Measurements from ENCODE around the gene KLHL9.

DNA sequence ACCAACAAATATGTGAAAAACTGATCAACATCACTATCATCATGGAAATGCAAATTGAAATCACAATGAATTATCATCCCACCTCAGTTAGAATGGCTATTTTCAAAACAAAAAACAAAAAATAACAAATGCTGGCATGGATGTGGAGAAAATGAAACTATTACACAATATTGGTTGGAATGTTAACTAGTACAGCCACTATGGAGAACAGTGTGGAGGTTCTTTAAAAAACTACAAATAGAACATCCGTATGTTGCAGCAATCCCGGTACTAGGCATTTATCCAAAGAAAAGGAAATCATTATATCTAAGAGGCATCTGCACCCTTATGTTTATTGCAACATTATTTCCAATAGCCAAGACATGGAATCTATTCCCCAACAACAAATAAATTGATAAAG, 21.1 kb downstream of the KLHL9 start:
- TF ChIP-seq, protein P1, sequence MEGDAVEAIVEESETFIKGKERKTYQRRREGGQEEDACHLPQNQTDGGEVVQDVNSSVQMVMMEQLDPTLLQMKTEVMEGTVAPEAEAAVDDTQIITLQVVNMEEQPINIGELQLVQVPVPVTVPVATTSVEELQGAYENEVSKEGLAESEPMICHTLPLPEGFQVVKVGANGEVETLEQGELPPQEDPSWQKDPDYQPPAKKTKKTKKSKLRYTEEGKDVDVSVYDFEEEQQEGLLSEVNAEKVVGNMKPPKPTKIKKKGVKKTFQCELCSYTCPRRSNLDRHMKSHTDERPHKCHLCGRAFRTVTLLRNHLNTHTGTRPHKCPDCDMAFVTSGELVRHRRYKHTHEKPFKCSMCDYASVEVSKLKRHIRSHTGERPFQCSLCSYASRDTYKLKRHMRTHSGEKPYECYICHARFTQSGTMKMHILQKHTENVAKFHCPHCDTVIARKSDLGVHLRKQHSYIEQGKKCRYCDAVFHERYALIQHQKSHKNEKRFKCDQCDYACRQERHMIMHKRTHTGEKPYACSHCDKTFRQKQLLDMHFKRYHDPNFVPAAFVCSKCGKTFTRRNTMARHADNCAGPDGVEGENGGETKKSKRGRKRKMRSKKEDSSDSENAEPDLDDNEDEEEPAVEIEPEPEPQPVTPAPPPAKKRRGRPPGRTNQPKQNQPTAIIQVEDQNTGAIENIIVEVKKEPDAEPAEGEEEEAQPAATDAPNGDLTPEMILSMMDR (IDR thresholded peaks at IDR 0.05): no peak
- no peak for TF ChIP-seq POLR2A (IDR thresholded peaks at IDR 0.05)

Measured in uterus (tissue), 2 donors.